ENCODE measurements around the gene CCDC24. TPM values are rescaled to one million over a fixed set of nuclear protein-coding genes. Genes with fewer than 3 reads are reported as not detected.

The CCDC24 gene
- total RNA-seq, 6 donors from 2014 or later = 7.3 to 14.5 (median 10.0) TPM

GRCh38 chr1:43951021-43951985, 40.1 kb upstream of the CCDC24 start:
- no peak for ATAC-seq (ENCODE audit: low FRiP score in 2 of 2)
- no peak for TF ChIP-seq CTCF (IDR thresholded peaks at IDR 0.05)
- no peak for TF ChIP-seq EP300 (IDR thresholded peaks at IDR 0.05)
- no peak for TF ChIP-seq POLR2AphosphoS5 (IDR thresholded peaks at IDR 0.05)
- no peak for TF ChIP-seq POLR2A (IDR thresholded peaks at IDR 0.05)

GRCh38 chr1:43952731-43953346, 38.6 kb upstream of the CCDC24 start:
- DNase-seq = no peak
- WGBS, 2 donors = 83 to 88% methylated on average over 6 to 8 of the region's 8 CpGs
- H3K36me3 ChIP-seq = peaks cover 0 to 30% (median 19%) of the 10 kb centered on the region in 4 donors
- H3K4me3 ChIP-seq = no peak overlapping the region
- H3K9me3 ChIP-seq = no peaks in the 10 kb centered on the region
- no peaks in the 10 kb centered on the region for H3K27me3 ChIP-seq
- no peak for ATAC-seq (ENCODE audit: low FRiP score in 2 of 2)
- H3K4me1 ChIP-seq = peaks cover 8 to 30% (median 10%) of the 10 kb centered on the region in 4 donors
- no peak for TF ChIP-seq CTCF (IDR thresholded peaks at IDR 0.05)
- no peak for TF ChIP-seq POLR2AphosphoS5 (IDR thresholded peaks at IDR 0.05)
- TF ChIP-seq POLR2A (IDR thresholded peaks at IDR 0.05) = no peak
- no peak for TF ChIP-seq EP300 (IDR thresholded peaks at IDR 0.05)
- H3K27ac ChIP-seq = no peak overlapping the region

More at GRCh38 chr1:43951021-43951985, 40.1 kb upstream of the CCDC24 start:
- Histone ChIP-seq H3K4me1 (peaks cover 15 to 39% (median 17%) of the 10 kb centered on the region in 4 donors), H3K27me3 (no peaks in the 10 kb centered on the region), H3K36me3 (peaks cover 0 to 14% (median 5%) of the 10 kb centered on the region in 4 donors), H3K9me3 (no peaks in the 10 kb centered on the region), H3K27ac (no peak overlapping the region), H3K4me3 (no peak overlapping the region)
- DNase-seq = no peak
- WGBS, 2 donors = 89 to 90% methylated on average over 4 of the region's 4 CpGs

GRCh38 chr1:43953361-43953760, 38.0 kb upstream of the CCDC24 start:
- no peak for ATAC-seq (ENCODE audit: low FRiP score in 2 of 2)
- H3K27ac ChIP-seq = no peak overlapping the region
- 84 to 87% methylated on average over 3 of the region's 3 CpGs for WGBS, 2 donors

GRCh38 chr1:43954036-43954435, 37.4 kb upstream of the CCDC24 start:
- Histone ChIP-seq H3K36me3 (peaks cover 0 to 42% (median 29%) of the 10 kb centered on the region in 4 donors), H3K4me3 (no peak overlapping the region), H3K9me3 (no peaks in the 10 kb centered on the region), H3K4me1 (peaks cover 0 to 18% (median 0%) of the 10 kb centered on the region in 4 donors), H3K27me3 (no peaks in the 10 kb centered on the region), H3K27ac (no peak overlapping the region)
- 94 to 99% methylated on average over 4 to 5 of the region's 5 CpGs for WGBS, 2 donors
- no peak for ATAC-seq (ENCODE audit: low FRiP score in 2 of 2)
- TF ChIP-seq CTCF (IDR thresholded peaks at IDR 0.05) (no peak), POLR2A (IDR thresholded peaks at IDR 0.05) (no peak), POLR2AphosphoS5 (IDR thresholded peaks at IDR 0.05) (no peak), EP300 (IDR thresholded peaks at IDR 0.05) (no peak)
- DNase-seq = no peak

More at GRCh38 chr1:43953361-43953760, 38.0 kb upstream of the CCDC24 start:
- no peak for DNase-seq
- Histone ChIP-seq H3K27me3 (no peaks in the 10 kb centered on the region), H3K36me3 (peaks cover 0 to 35% (median 23%) of the 10 kb centered on the region in 4 donors), H3K4me1 (peaks cover 2 to 25% (median 5%) of the 10 kb centered on the region in 4 donors), H3K4me3 (no peak overlapping the region), H3K9me3 (no peaks in the 10 kb centered on the region)
- TF ChIP-seq POLR2AphosphoS5 (IDR thresholded peaks at IDR 0.05) (no peak), CTCF (IDR thresholded peaks at IDR 0.05) (no peak), POLR2A (IDR thresholded peaks at IDR 0.05) (no peak), EP300 (IDR thresholded peaks at IDR 0.05) (no peak)
